NCI-H146 treated with DMSO at 0.1 percent for 48 hours (cell line): Measurements from ENCODE around the gene CDKN1A.
"Not testable (repeated sequence)": the region's sequence is repeated elsewhere in the genome, so short reads cannot be mapped to it uniquely, and the experiment has no call there.

Experiments used
- DNase-seq: peaks from one replicate; lab custom pipeline; 2025; ENCODE audit not compliant: unreplicated experiment; lab: John Stamatoyannopoulos, UW

CDKN1A gene

GRCh38 chr6:36678488-36679042 lies at the start of gene CDKN1A:
Gene CDKN1A (plus strand): TSS chr6:36678714. CDS start chr6:36684102, 5,388 bp downstream.
- peak; percentile 73 for DNase-seq

GRCh38 chr6:36629784-36630183 lies 48.7 kb upstream of the CDKN1A start:
- DNase-seq, result no peak

GRCh38 chr6:36631326-36632011 lies 47.0 kb upstream of the CDKN1A start:
- no peak for DNase-seq

GRCh38 chr6:36633370-36633769 lies 45.1 kb upstream of the CDKN1A start:
- no peak for DNase-seq

GRCh38 chr6:36633915-36634314 lies 44.6 kb upstream of the CDKN1A start:
- no peak for DNase-seq

- no peak for DNase-seq
Measured at GRCh38 chr6:36634317-36635108, 44.0 kb upstream of the CDKN1A start.

GRCh38 chr6:36636283-36636682 lies 42.2 kb upstream of the CDKN1A start:
- no peak for DNase-seq

GRCh38 chr6:36636687-36637418 lies 41.7 kb upstream of the CDKN1A start:
- DNase-seq, result no peak

GRCh38 chr6:36638579-36638978 lies 39.9 kb upstream of the CDKN1A start:
- DNase-seq, result no peak

- no peak for DNase-seq
Measured at GRCh38 chr6:36639171-36639808, 39.2 kb upstream of the CDKN1A start.

GRCh38 chr6:36641543-36641942 lies 37.0 kb upstream of the CDKN1A start:
- no peak for DNase-seq

- no peak for DNase-seq
Measured at GRCh38 chr6:36642913-36643817, 35.3 kb upstream of the CDKN1A start.

GRCh38 chr6:36643977-36644376 lies 34.5 kb upstream of the CDKN1A start:
- no peak for DNase-seq

- DNase-seq, result no peak
Measured at GRCh38 chr6:36649086-36649485, 29.4 kb upstream of the CDKN1A start.

- no peak for DNase-seq
Measured at GRCh38 chr6:36649701-36650484, 28.6 kb upstream of the CDKN1A start.

- no peak for DNase-seq
Measured at GRCh38 chr6:36650848-36651478, 27.6 kb upstream of the CDKN1A start.

- no peak for DNase-seq
Measured at GRCh38 chr6:36651659-36652379, 26.7 kb upstream of the CDKN1A start.

GRCh38 chr6:36654469-36654868 lies 24.0 kb upstream of the CDKN1A start:
- DNase-seq, result not testable (repeated sequence)
